Activated CD8-positive, alpha-beta memory T cell treated with anti-CD3 and anti-CD28 coated beads, Interleukin-2, amount 50 U/mL, for 48 hours (primary cell): ENCODE results near the gene CNTNAP5.

ENCODE experiments used
- DNase-seq: peaks from one replicate; pipeline ENCODE4 v3.0.0-alpha.2; 2020

The CNTNAP5 gene

GRCh38 chr2:124025171-124025580, at the start of gene CNTNAP5:
Gene CNTNAP5 (plus strand): TSS chr2:124025287. CDS start chr2:124025651, 364 bp downstream.
- peak; percentile 62 for DNase-seq

DNA sequence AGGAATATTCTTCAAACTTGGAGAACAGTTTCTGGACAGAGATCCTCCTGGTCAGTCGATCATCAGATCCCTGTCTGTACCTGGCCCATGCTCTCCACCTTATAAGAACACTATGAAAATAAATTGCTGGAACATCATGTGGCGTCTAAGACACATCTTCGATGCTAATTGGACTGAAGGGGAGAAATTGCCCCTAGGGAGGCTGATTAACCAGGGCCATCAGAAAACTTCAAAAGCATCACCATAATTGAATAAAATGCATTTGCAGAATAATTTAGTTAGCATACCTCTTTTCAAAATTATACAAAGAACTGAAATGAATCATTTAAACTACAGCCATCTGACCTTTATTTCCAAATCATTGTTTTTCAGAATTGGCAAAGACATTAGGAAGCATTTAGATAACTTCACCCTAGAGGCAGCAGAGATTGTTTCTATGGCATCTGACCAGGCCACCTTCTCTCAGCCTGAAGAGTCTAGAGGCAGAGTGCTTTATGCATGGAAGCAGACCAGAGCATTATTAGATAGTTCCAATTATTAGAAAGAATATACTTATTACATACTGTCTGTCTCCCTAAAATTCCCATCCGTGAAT, 48.9 kb upstream of the CNTNAP5 start:
- no peak for DNase-seq

DNA sequence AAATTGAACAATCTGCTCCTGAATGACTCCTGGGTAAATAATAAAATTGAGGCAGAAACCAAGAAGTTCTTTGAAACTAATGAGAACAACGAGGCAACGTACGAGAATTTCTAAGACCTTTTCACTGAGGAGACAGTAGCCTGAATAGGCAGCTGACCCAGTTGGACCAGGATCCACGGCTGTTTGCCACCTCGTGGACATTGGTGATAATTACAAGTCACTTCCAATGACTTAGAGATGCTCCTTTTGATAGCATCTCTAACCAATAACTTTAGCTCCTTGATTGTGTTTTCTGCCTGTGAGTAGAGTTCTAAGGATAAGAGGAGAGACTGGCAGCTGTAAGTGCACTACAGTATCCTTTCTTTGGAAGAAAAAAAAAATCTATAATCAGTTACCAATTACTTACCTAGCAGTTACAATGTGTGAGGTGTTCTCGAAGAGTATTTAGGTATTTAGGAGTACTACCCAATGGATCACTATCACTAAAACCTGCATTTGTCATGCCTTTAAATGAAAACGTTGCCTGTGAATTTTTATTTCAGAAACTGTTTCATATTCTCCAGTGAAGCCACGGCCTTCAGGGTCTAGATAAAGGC, 31.3 kb upstream of the CNTNAP5 start:
- DNase-seq, result no peak

DNA sequence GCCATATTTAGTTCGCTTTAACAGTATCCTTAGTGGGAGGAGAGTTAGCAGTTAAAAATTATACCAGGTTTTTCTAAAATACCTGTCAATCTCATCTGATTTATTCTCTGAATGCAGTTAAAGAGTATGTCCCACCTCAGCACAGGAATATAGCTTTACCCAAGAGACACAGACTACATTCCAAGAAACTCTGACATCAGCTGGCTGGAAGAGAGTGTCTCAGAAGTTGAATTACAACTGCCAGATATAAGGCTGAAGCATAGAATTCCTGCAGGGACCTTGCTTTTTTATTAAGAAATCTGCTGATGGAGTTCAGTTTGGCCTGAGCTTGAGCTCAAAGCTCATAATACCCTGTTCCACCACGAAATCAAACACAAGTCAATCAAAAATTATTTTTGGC, 25.4 kb upstream of the CNTNAP5 start:
- no peak for DNase-seq

GRCh38 chr2:124001696-124002430, 23.2 kb upstream of the CNTNAP5 start:
- DNase-seq, result no peak

- DNase-seq, result no peak
Measured at GRCh38 chr2:124018890-124019289, 6.2 kb upstream of the CNTNAP5 start.

DNA sequence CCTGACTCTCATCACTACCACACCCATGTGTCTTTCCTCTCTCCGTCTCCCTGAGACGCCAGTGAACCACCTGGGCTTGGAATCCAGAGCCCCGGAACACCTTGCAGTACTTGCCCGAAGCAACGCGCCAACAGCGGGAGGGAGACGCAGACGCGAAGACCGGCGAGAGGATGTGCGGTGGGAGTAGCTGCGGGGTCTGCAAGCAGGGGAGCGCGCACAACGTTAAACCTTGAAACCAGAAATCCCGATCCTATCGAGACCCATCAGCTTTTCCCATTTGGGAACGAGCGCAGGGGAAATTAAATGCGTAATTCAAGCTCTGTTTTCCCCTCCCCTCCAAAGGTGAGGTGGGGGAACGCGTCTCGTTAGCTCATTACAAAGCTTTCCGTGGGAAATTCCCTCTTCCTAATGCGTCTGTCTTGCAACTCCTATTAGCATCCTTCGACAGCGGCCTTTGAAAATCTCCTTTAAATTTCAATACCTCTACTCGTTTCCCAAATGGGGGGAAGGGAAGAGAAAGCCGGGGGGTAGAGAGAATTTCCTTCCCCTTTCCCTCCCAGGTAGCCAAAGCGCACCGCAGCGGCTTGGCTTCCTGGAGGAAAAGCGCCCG, 421 bp upstream of the CNTNAP5 start:
- no peak for DNase-seq

GRCh38 chr2:124025891-124026434, 876 bp downstream of the CNTNAP5 start:
- no peak for DNase-seq

- no peak for DNase-seq
Measured at GRCh38 chr2:124026503-124026902, 1.4 kb downstream of the CNTNAP5 start.

GRCh38 chr2:124027182-124027581, 2.1 kb downstream of the CNTNAP5 start:
- no peak for DNase-seq

DNA sequence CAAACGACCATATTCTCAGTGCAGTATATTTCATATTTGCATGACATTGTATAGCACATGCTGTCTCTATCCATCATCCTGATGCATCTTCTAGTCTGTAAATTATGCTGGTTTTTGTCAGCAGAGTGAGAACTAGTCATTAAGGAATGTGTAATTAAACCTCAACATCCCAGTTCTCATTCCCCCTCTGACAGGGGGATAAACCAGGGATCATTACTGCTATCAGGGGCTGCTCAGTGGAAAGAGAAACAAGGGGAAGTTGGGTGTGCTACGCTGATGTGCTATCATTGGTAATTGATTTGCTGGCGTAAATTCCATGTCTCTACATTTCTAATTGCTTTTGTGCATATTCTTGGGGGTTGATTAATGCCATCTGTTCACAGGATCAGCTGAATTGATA, 7.7 kb downstream of the CNTNAP5 start:
- DNase-seq, result no peak

GRCh38 chr2:124034265-124034664, 9.2 kb downstream of the CNTNAP5 start:
- no peak for DNase-seq

GRCh38 chr2:124035001-124035400, 9.9 kb downstream of the CNTNAP5 start:
- no peak for DNase-seq

DNA sequence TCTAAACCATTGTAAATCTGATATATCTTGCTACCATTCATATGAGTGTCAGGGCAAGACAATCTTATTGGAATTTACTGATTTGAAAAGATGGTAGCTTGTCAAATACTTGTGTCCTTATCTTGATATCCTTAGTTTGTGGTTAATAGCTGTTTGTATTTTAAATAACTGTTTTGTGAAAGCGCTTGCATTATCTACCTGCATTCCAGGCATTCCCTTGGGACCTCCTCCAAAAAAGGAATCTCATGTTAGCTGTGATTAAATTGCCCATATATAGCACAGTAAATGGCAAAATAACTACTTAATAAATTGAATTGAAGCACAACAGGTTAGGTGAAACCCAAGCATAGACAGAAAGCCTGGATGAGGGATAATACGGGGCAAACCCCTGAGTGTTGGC, 13.9 kb downstream of the CNTNAP5 start:
- no peak for DNase-seq

DNA sequence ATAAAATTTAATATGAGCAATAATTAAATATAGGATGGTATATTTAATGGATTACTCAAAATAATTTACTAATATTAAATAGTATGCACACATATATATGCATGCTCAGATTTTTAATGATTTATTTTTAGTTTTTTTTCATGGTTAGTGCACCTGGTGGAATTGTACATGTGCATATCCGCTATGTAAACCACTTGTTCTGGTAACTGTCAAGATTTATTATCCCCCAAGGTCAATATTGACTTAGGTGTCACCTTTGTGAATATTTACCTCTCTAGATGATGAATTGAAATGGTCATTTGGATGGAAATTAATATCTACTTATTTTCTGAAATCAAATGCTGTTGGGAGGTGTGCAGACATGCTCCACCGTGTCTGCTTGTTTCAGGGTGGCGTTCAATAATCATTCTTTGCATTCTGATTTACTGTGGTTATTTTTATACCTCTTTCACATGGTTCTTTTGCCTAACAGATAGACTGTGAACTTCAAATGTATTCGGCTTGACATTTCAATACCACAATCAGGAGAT, 14.7 kb downstream of the CNTNAP5 start:
- DNase-seq, result no peak

- DNase-seq, result no peak
Measured at GRCh38 chr2:124045894-124046293, 20.8 kb downstream of the CNTNAP5 start.

- DNase-seq, result no peak
Measured at GRCh38 chr2:124046332-124046731, 21.2 kb downstream of the CNTNAP5 start.

DNA sequence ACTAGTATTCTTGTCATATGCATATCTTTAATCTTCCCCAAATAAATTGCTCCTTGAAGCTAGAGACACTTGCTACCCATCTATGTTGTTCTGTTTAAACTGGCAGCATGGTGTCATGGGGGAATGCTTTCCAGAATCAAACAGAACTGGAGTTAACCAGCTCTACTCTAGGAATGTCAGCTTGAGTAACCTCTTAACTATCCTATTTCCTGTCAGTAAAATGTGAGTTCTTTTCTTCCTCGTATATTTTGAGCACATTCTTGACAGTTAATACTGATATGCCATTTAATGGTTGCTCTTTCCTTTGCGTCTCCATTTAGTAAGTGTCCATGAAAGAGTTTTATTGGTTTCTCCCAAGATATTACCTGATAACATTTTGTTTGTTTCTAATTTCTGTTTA, 23.0 kb downstream of the CNTNAP5 start:
- no peak for DNase-seq

- no peak for DNase-seq
Measured at GRCh38 chr2:124048664-124049063, 23.6 kb downstream of the CNTNAP5 start.

GRCh38 chr2:124049136-124049535, 24.0 kb downstream of the CNTNAP5 start:
- no peak for DNase-seq

- no peak for DNase-seq
Measured at GRCh38 chr2:124050833-124051497, 25.9 kb downstream of the CNTNAP5 start.

DNA sequence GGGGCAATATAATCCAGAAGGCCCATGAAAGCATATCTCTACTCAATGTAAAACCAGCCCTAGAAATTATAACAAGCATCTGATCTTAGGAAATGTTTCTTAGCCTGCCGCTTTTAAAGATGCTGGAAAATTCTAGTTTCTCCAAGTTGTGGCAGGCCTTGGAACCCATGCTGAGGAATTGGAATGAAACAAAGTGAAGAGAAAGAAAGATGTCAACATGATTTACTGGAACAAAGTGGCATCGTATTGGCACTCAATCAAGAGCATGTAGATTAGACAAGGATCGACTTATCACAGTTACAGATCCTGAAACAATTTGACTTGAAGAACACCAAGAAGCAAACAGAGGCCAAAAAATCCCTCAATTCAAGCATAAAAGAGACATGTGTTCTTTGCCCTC, 28.7 kb downstream of the CNTNAP5 start:
- DNase-seq, result no peak

- no peak for DNase-seq
Measured at GRCh38 chr2:124063596-124063995, 38.5 kb downstream of the CNTNAP5 start.
